Effector memory CD4-positive, alpha-beta T cell (primary cell): ENCODE measurements around the gene BHMT.

Source experiments
- DNase-seq, 3 donors: peaks; one replicate each; pipeline ENCODE4 v3.0.0-alpha.2; 2020
- H3K27ac ChIP-seq: 2 replicates; pipeline ENCODE4 v1.7.0; 2013; ENCODE audit warnings: mild to moderate bottlenecking, low read length, moderate library complexity; ENCODE audit not compliant: insufficient read depth, poor library complexity, severe bottlenecking
- H3K27me3 ChIP-seq: replicated peaks from 2 replicates; pipeline ENCODE4 v1.7.0; 2013; ENCODE audit warnings: mild to moderate bottlenecking, low read length; ENCODE audit not compliant: insufficient read depth, control insufficient read depth, poor library complexity, severe bottlenecking
- H3K36me3 ChIP-seq: 2 replicates; pipeline ENCODE4 v1.7.0; 2013; ENCODE audit warnings: mild to moderate bottlenecking, low read length, moderate library complexity; ENCODE audit not compliant: control insufficient read depth, insufficient read depth
- H3K4me1 ChIP-seq: 2 replicates; pipeline ENCODE4 v1.7.0; 2013; ENCODE audit warnings: low read length, mild to moderate bottlenecking; ENCODE audit not compliant: control insufficient read depth, insufficient read depth, poor library complexity, severe bottlenecking
- H3K4me3 ChIP-seq: 2 replicates; pipeline ENCODE4 v1.7.0; 2013; ENCODE audit warnings: low read length, low read depth, mild to moderate bottlenecking; ENCODE audit not compliant: insufficient read depth, poor library complexity, severe bottlenecking
- H3K9me3 ChIP-seq: 2 replicates; pipeline ENCODE4 v1.7.0; 2013; ENCODE audit warnings: mild to moderate bottlenecking, low read length, moderate library complexity; ENCODE audit not compliant: control insufficient read depth
- total RNA-seq, 3 donors: gene quantifications; one replicate each; lab custom pipeline; 2026; lab: John Stamatoyannopoulos, UW

BHMT gene
- total RNA-seq = 0 reads per million in 3 donors

- DNase-seq = no peak
- Histone ChIP-seq H3K36me3 (no peaks in the 10 kb centered on the region), H3K27ac (no peak within 1 kb of the TSS), H3K27me3 (peaks cover 8% of the 10 kb centered on the region), H3K4me1 (no peaks in the 10 kb centered on the region), H3K9me3 (no peaks in the 10 kb centered on the region), H3K4me3 (no peak within 1 kb of the TSS)
These were observed at the start of gene BHMT for GRCh38 chr5:79111387-79111959. BHMT (plus strand) TSS chr5:79111809; CDS start chr5:79111886, 77 bp downstream.

- Histone ChIP-seq H3K27me3 (no peaks in the 10 kb centered on the region), H3K27ac (no peak overlapping the region), H3K9me3 (no peaks in the 10 kb centered on the region), H3K4me3 (no peak overlapping the region), H3K36me3 (no peaks in the 10 kb centered on the region), H3K4me1 (no peaks in the 10 kb centered on the region)
- DNase-seq = no peak
These were observed 49.2 kb upstream of the BHMT start for GRCh38 chr5:79062436-79062835.

- DNase-seq = no peak
- no peak within 1 kb of the TSS for H3K27ac ChIP-seq
These were observed 41.9 kb upstream of the BHMT start, which contains the start of the genes BHMT2 and DMGDH for GRCh38 chr5:79069488-79070349. BHMT2 (plus strand) TSS chr5:79069767; CDS start chr5:79069783, 16 bp downstream. DMGDH (minus strand) TSS chr5:79069674; CDS start chr5:79069620, 54 bp downstream.

GRCh38 chr5:79070350-79070667, 41.3 kb upstream of the BHMT start:
- Histone ChIP-seq H3K9me3 (no peaks in the 10 kb centered on the region), H3K27me3 (peaks cover 10% of the 10 kb centered on the region), H3K36me3 (no peaks in the 10 kb centered on the region), H3K4me3 (no peak overlapping the region), H3K27ac (no peak overlapping the region), H3K4me1 (no peaks in the 10 kb centered on the region)
- no peak for DNase-seq

More at GRCh38 chr5:79069488-79070349, 41.9 kb upstream of the BHMT start, which contains the start of the genes BHMT2 and DMGDH:
- Histone ChIP-seq H3K9me3 (no peaks in the 10 kb centered on the region), H3K4me1 (no peaks in the 10 kb centered on the region), H3K27me3 (peaks cover 10% of the 10 kb centered on the region), H3K36me3 (no peaks in the 10 kb centered on the region), H3K4me3 (no peak within 1 kb of the TSS)

- no peak overlapping the region for H3K4me3 ChIP-seq
- peaks cover 5% of the 10 kb centered on the region for H3K27me3 ChIP-seq
- no peaks in the 10 kb centered on the region for H3K36me3 ChIP-seq
- no peaks in the 10 kb centered on the region for H3K4me1 ChIP-seq
- DNase-seq = no peak
- no peak overlapping the region for H3K27ac ChIP-seq
- H3K9me3 ChIP-seq = no peaks in the 10 kb centered on the region
These were observed 37.0 kb upstream of the BHMT start for GRCh38 chr5:79074641-79075040.

GRCh38 chr5:79075646-79076426, 35.8 kb upstream of the BHMT start:
- Histone ChIP-seq H3K4me3 (no peak overlapping the region), H3K9me3 (no peaks in the 10 kb centered on the region), H3K27me3 (no peaks in the 10 kb centered on the region), H3K27ac (no peak overlapping the region), H3K36me3 (no peaks in the 10 kb centered on the region), H3K4me1 (no peaks in the 10 kb centered on the region)
- DNase-seq = no peak

- no peak overlapping the region for H3K27ac ChIP-seq
- H3K4me3 ChIP-seq = no peak overlapping the region
- H3K4me1 ChIP-seq = no peaks in the 10 kb centered on the region
- DNase-seq = no peak
- H3K27me3 ChIP-seq = no peaks in the 10 kb centered on the region
- no peaks in the 10 kb centered on the region for H3K9me3 ChIP-seq
- H3K36me3 ChIP-seq = no peaks in the 10 kb centered on the region
These were observed 34.8 kb upstream of the BHMT start for GRCh38 chr5:79076819-79077218.

GRCh38 chr5:79077680-79078365, 33.8 kb upstream of the BHMT start:
- Histone ChIP-seq H3K27me3 (no peaks in the 10 kb centered on the region), H3K9me3 (no peaks in the 10 kb centered on the region), H3K36me3 (no peaks in the 10 kb centered on the region), H3K4me3 (no peak overlapping the region), H3K4me1 (no peaks in the 10 kb centered on the region), H3K27ac (no peak overlapping the region)
- DNase-seq = no peak

GRCh38 chr5:79080804-79081203, 30.8 kb upstream of the BHMT start:
- Histone ChIP-seq H3K4me1 (no peaks in the 10 kb centered on the region), H3K9me3 (no peaks in the 10 kb centered on the region), H3K27me3 (no peaks in the 10 kb centered on the region), H3K27ac (no peak overlapping the region), H3K36me3 (no peaks in the 10 kb centered on the region), H3K4me3 (no peak overlapping the region)
- no peak for DNase-seq
